Anterior cingulate cortex (tissue), 58 donors: ENCODE results near the gene GJE1.

ENCODE experiments used
- DNase-seq, 58 donors: peaks; one replicate each; lab custom pipeline; 2025; lab: John Stamatoyannopoulos, UW

GJE1 gene

GRCh38 chr6:142162780-142163179 is 30.1 kb downstream of the GJE1 start:
- no peak for DNase-seq

- DNase-seq: no peak
Measured at GRCh38 chr6:142165227-142165626, 32.5 kb downstream of the GJE1 start.

GRCh38 chr6:142167071-142167470 is 34.3 kb downstream of the GJE1 start:
- no peak for DNase-seq

GRCh38 chr6:142167486-142167885 is 34.8 kb downstream of the GJE1 start:
- no peak for DNase-seq

GRCh38 chr6:142171351-142171750 is 38.6 kb downstream of the GJE1 start:
- DNase-seq: no peak

- DNase-seq: no peak
Measured at GRCh38 chr6:142172758-142173157, 40.0 kb downstream of the GJE1 start.

- no peak for DNase-seq
Measured at GRCh38 chr6:142173980-142174379, 41.3 kb downstream of the GJE1 start.

- DNase-seq: no peak
Measured at GRCh38 chr6:142174703-142175102, 42.0 kb downstream of the GJE1 start.

- DNase-seq: no peak
Measured at GRCh38 chr6:142178129-142178528, 45.4 kb downstream of the GJE1 start.

- no peak for DNase-seq
Measured at GRCh38 chr6:142182004-142182403, 49.3 kb downstream of the GJE1 start.

- DNase-seq: no peak
Measured at GRCh38 chr6:142183351-142183750, 50.6 kb downstream of the GJE1 start.

- DNase-seq: no peak
Measured at GRCh38 chr6:142184307-142184706, 51.6 kb downstream of the GJE1 start.
